ENCODE data around the gene CHD1L.
A peak's percentile ranks its signal among the peaks of the same experiment; 100 is the strongest.
"Not testable (repeated sequence)": the region's sequence is repeated elsewhere in the genome, so short reads cannot be mapped to it uniquely, and the experiment has no call there.

CHD1L gene

DNA sequence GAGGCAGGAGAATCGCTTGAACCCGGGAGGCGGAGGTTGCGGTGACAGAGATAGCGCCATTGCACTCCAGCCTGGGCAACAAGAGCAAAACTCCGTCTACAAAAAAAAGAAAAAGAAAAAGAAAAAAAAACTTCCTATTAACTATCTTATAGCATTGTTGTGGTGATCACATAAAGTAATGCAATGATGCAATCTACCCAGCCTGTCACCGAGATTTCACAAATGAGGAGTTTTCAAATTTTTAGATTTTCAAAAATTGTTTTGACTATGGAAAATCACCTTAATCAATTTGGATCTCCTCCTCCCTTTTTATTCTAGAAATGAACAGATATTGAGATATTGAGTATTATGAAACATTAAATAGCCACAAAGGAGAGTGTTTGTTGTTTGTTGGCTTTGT is 25.3 kb upstream of the CHD1L start:
- TF ChIP-seq POLR2A (IDR thresholded peaks at IDR 0.05; ENCODE audit: extremely low read depth, insufficient read length), result no peak
- no peak for TF ChIP-seq MYC (IDR thresholded peaks at IDR 0.05; ENCODE audit: low read depth, low read length)
- no peak for TF ChIP-seq CTCF (IDR thresholded peaks at IDR 0.05; ENCODE audit: low read depth, low read length)
- no peak for TF ChIP-seq MAX (IDR thresholded peaks at IDR 0.05; ENCODE audit: low read depth, low read length)
- no peak for DNase-seq (ENCODE audit: low read depth)
- no peak overlapping the region for H3K4me3 ChIP-seq (ENCODE audit: low read depth, low read length)

- no peak for DNase-seq (ENCODE audit: low read depth)
- TF ChIP-seq MAX (IDR thresholded peaks at IDR 0.05; ENCODE audit: low read depth, low read length) (no peak), MYC (IDR thresholded peaks at IDR 0.05; ENCODE audit: low read depth, low read length) (no peak), POLR2A (IDR thresholded peaks at IDR 0.05; ENCODE audit: extremely low read depth, insufficient read length) (no peak), CTCF (IDR thresholded peaks at IDR 0.05; ENCODE audit: low read depth, low read length) (no peak)
- no peak overlapping the region for H3K4me3 ChIP-seq (ENCODE audit: low read depth, low read length)
Measured at GRCh38 chr1:147218606-147219005, 23.9 kb upstream of the CHD1L start.

GRCh38 chr1:147223740-147224615 is 18.5 kb upstream of the CHD1L start:
- TF ChIP-seq CTCF (IDR thresholded peaks at IDR 0.05; ENCODE audit: low read depth, low read length) (no peak), MYC (IDR thresholded peaks at IDR 0.05; ENCODE audit: low read depth, low read length) (no peak), POLR2A (IDR thresholded peaks at IDR 0.05; ENCODE audit: extremely low read depth, insufficient read length) (no peak), MAX (IDR thresholded peaks at IDR 0.05; ENCODE audit: low read depth, low read length) (no peak)
- no peak overlapping the region for H3K4me3 ChIP-seq (ENCODE audit: low read depth, low read length)
- DNase-seq (ENCODE audit: low read depth), result no peak

- peak; percentile 73 for DNase-seq (ENCODE audit: low read depth)
- no peak for TF ChIP-seq POLR2A (IDR thresholded peaks at IDR 0.05; ENCODE audit: extremely low read depth, insufficient read length)
- TF ChIP-seq MYC (IDR thresholded peaks at IDR 0.05; ENCODE audit: low read depth, low read length), result no peak
- TF ChIP-seq CTCF (IDR thresholded peaks at IDR 0.05; ENCODE audit: low read depth, low read length), result no peak
- TF ChIP-seq MAX (IDR thresholded peaks at IDR 0.05; ENCODE audit: low read depth, low read length), result no peak
- H3K4me3 ChIP-seq (ENCODE audit: low read depth, low read length), result peak within 1 kb of the TSS; percentile 54
Measured at GRCh38 chr1:147225193-147225730, 17.2 kb upstream of the CHD1L start, which contains the start of gene FMO5. TSS of gene FMO5 (minus strand) at chr1:147225339. CDS start at chr1:147225029, 310 bp downstream.

DNA sequence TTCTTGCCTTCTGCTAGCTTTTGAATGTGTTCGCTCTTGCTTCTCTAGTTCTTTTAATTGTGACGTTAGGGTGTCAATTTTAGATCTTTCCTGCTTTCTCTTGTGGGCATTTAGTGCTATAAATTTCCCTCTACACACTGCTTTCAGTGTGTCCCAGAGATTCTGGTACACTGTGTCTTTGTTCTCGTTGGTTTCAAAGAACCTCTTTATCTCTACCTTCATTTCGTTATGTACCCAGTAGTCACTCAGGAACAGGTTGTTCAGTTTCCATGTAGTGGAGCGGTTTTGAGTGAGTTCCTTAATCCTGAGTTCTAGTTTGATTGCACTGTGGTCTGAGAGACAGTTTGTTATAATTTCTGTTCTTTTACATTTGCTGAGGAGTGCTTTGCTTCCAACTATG is 11.5 kb upstream of the CHD1L start:
- not testable (repeated sequence) for H3K4me3 ChIP-seq (ENCODE audit: low read depth, low read length); DNase-seq (ENCODE audit: low read depth)

DNA sequence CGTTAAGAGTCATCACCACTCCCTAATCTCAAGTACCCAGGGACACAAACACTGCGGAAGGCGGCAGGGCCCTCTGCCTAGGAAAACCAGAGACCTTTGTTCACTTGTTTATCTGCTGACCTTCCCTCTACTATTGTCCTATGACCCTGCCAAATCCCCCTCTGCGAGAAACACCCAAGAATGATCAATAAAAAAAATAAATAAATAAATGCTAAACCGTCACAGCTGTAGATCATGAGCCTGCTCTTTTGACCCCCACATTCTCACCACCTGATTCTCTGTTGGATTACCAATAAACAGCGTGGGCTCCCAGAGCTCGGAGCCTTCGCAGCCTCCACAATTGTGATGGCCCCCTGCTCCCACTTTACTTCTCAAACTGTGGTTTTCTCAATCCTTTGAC is 8.6 kb upstream of the CHD1L start:
- H3K4me3 ChIP-seq (ENCODE audit: low read depth, low read length); DNase-seq (ENCODE audit: low read depth): not testable (repeated sequence)

Measured in NB4 (cell line).